GM12873 (cell line): Measurements from ENCODE around the gene CARNS1.

ENCODE experiments used
- TF ChIP-seq, protein P1 (sequence below): IDR thresholded peaks from 2 replicates; pipeline ENCODE4 v1.5.1; 2012; ENCODE audit warnings: low read depth, mild to moderate bottlenecking, moderate library complexity, low read length, control low read depth; ENCODE audit not compliant: insufficient read depth; ENCODE audit errors: missing control alignments

CARNS1 gene

DNA sequence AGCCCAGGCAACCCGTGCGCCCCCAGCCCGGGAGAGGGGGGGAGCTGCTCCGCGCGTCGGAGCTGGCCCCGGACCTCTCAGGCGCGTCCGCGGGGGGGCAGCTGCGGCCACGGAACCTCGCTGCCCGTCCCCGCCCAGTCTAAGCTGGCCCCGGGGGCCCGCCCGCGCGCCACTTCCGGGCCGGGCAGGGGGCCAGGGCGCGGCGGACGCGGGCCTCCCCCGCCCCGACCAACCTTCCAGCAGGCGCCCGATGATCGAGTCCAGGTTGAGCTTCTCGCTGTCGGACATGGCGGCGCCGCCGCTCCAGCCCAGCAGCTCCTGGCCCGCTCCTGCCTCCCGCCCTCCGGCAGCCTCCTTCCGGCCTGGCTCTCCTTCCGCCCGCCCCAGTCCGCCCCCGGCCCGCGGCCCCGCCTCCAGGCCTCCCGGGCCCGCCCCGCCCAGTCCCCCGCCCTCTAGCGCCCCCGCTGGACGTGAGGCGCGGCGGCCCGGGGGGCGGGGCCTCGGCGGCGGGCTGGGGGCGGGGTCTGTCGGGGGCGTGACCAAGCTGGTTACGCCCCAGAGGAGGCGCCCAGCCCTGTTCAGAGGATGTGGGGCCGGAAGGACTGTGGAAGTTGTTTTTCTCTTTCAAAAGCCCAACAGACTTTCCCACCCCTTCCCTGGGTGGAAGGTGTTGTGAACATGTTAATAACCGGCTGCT, 13.8 kb upstream of the CARNS1 start, which contains the start of gene PPP1CA:
Gene PPP1CA, minus strand, starts transcription at position 364 of the 697 bp plus-strand sequence. Its CDS starts 76 bp downstream, at position 288.
- TF ChIP-seq, protein P1, sequence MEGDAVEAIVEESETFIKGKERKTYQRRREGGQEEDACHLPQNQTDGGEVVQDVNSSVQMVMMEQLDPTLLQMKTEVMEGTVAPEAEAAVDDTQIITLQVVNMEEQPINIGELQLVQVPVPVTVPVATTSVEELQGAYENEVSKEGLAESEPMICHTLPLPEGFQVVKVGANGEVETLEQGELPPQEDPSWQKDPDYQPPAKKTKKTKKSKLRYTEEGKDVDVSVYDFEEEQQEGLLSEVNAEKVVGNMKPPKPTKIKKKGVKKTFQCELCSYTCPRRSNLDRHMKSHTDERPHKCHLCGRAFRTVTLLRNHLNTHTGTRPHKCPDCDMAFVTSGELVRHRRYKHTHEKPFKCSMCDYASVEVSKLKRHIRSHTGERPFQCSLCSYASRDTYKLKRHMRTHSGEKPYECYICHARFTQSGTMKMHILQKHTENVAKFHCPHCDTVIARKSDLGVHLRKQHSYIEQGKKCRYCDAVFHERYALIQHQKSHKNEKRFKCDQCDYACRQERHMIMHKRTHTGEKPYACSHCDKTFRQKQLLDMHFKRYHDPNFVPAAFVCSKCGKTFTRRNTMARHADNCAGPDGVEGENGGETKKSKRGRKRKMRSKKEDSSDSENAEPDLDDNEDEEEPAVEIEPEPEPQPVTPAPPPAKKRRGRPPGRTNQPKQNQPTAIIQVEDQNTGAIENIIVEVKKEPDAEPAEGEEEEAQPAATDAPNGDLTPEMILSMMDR: peak; percentile 41

DNA sequence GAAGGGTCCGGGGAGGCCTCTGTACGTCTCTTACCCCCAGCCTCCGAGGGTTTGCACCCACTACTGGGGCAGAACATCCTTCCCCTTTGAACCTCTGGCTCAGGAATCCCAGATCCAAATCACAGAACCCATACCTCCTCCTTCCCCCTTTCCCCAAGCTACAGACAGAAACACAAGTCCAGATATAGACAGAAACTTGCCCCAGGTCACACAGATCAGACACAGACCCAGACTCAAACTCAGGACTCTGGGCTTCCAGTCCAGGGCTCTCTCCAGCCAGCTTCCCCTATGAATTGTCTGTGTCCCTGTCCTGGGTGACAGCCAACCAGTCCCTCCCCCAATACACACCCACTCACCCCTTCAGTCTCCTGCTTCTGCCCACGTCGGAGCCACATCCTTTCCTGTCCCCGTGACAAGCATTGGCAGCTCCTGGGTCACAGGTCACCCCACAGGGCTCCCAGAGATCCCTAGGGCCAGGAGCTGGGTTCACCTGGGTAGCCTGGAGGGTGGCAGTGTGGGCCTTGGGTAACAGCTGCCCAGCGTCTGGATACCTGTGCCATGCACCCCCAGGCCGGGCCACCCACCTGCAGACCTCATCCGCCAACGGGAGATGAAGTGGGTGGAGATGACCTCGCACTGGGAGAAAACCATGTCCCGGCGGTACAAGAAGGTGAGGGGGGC, 10.8 kb upstream of the CARNS1 start:
- TF ChIP-seq, protein P1: no peak

DNA sequence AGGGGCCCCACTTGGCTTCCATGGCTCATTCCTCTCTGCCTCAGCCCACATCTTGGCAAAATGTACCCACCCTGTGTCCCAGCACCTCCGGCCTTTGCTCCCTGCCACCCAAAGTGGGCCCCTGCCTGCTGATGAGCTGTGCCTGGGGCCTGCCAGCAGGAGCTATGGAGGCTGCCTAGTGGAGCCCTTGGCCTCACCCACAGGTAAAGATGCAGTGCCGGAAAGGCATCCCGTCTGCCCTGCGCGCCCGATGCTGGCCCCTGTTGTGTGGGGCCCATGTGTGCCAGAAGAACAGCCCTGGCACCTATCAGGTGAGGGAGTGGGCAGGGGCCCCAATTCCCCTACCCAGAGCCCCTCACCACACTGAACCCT, 10.3 kb upstream of the CARNS1 start:
- TF ChIP-seq, protein P1: no peak

DNA sequence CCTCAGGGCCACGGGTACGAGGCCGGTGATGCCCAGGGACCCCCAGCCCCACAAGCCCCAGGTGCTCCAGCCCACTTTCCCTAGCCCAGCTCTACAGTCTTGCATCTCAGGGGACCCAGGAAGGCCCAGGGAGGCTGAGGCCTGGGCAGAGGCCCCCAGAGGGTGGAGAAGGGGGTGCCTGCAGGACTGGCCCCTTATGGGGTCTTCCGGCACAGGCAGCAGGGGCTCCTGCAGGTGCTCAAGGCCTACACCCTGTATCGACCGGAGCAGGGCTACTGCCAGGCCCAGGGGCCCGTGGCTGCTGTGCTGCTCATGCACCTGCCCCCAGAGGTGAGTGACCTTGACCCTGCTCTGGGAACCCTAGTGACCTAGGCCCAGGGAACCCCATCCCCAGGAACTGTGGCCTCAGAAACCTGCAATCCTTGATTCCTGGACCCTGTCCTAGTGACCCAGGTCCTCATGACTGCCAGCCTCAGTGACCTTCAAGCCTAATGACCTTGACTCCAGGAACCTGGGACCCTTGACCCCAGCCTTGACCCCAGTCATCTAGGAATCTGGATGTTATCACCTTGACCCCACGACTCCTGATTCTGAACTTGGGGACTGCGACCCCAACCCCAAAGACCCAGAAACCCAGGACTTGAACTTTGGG, 9.7 kb upstream of the CARNS1 start:
- TF ChIP-seq, protein P1: no peak

DNA sequence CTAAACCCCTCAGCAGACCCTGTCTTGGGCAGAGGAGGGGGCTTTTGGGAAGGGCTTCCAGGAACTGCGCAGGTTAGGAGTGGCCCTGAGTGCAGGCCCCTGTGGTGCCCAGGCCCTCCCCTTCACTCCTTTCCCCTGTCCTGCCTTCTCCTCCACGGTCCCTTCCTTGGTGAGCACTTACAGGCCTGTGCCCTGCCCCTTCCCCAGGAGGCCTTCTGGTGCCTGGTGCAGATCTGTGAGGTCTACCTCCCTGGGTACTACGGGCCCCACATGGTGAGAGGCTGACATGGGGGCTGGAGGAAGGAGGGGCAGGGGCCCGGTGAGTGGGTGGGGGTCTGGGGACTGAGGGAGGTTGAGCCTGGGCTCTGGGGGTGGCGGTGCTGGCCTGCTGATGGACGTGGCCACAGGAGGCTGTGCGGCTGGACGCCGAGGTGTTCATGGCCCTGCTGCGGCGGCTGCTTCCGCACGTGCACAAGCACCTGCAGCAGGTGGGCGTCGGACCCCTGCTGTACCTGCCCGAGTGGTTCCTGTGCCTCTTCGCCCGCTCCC, 9.0 kb upstream of the CARNS1 start:
- TF ChIP-seq, protein P1: no peak

DNA sequence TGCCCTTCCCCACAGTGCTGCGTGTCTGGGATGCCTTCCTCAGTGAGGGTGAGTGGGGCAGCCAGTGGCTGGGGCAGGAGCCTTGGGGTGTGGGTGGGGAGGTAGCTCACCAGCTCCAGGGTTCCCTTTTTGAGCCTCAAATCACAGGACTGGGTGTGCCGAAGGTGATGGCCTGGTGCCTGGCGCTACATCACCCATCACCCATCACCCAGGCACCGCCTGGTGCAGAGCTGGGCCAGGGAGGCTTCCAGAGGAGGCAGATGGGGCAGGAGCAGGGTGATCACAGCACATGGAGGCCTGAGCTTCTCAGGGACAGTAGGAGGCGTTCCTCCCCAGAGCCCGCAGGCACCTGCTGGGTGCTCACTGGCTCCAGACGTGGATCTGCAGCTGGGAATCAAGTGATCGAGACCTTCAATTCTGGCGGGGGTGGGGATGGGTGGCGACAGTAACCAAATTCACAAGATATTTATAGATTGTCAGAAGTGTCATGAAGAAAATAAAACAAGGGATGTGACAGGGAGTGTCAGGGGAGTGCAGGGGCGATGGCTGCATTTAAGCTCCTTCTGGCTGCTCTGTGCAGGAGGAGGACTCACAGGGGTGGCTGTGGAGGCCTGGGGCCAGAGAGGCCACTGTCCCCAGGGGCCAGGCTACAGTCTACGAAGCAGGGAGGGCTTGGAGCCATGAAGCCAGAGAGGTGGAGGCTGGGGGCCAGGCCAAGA, 8.3 kb upstream of the CARNS1 start:
- TF ChIP-seq, protein P1: peak; percentile 2
